ENCODE measurements around the gene AP4S1.
"Not testable (repeated sequence)": the region's sequence is repeated elsewhere in the genome, so short reads cannot be mapped to it uniquely, and the experiment has no call there.

The AP4S1 gene

DNA sequence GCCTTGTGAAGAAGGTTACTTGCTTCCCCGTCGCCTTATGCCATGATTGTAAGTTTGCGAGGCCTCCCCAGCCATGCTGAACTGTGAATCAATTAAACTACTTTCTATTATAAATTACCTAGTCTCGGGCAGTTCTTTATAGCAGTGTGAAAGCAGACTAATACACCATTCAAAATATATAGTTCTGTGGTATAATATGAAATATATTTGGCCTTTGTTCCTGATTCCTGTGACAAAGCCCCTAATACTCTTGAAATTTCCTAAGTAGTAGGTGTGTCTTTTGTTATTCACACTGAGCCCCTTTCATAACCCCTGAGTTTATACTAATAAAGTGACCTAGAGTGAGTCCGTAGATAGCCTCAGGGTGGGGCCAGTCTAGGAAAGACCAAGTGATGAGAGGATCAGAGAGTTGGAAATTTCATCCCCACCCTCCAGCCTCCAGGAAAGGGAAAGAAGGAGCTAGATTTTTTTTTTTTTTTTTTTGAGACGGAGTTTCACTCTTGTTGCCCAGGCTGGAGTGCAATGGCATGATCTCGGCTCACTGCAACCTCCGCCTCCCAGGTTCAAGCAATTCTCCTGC is 20.1 kb downstream of the AP4S1 start:
- Histone ChIP-seq H3K4me1 (ENCODE audit: insufficient read depth, low read length) (peaks cover 10% of the 10 kb centered on the region; the same call in 1 of the 2 replicates), H3K9ac (ENCODE audit: low read depth, low read length) (no peak overlapping the region), H3K4me3 (ENCODE audit: low read length) (no peak overlapping the region), H3K9me3 (ENCODE audit: insufficient read depth, low read depth, low read length) (no peaks in the 10 kb centered on the region), H3K27ac (ENCODE audit: low read depth, low read length) (no peak overlapping the region), H3K27me3 (ENCODE audit: insufficient read depth, low read length) (no peaks in the 10 kb centered on the region), H3K36me3 (ENCODE audit: insufficient read depth, low read length) (no peaks in the 10 kb centered on the region)
- 94% methylated on average over 5 of the region's 8 CpGs for WGBS

DNA sequence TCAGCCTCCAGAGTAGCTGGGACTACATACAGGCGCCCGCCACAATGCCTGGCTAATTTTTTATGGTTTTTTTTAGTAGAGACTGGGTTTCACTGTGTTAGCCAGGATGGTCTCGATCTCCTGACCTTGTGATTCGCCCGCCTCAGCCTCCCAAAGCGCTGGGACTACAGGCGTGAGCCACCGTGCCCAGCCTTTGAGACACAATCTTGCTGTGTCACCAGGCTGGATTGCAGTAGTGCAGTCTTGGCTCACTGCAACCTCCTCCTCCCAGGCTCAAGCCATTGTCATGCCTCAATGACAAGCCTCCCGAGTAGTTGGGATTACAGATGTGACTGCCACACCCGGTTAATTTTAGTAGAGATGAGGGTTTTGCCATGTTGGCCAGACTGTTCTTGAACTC is 22.1 kb downstream of the AP4S1 start:
- H3K4me3 ChIP-seq (ENCODE audit: low read length): no peak overlapping the region
- WGBS: 95% methylated on average over 10 of the region's 10 CpGs

DNA sequence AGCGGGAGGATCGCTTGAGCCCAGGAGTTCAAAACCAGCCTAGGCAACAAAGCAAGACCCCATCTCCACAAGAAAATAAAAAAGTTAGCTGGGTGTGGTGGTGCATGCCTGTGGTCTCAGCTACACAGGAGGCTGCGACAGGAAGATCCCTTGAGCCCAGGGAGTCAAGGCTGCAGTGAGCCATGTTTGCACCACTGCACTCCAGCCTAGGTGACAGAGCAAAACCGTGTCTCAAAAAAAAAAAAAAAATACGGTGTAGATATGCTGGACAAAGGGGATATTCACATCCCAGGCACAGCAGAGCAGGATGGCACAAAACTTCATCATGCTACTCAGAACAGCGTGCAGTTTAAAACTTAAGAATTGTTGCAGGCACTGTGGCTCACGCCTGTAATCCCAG is 25.6 kb downstream of the AP4S1 start:
- no peak overlapping the region for H3K4me3 ChIP-seq (ENCODE audit: low read length)
- H3K9me3 ChIP-seq (ENCODE audit: insufficient read depth, low read depth, low read length): no peaks in the 10 kb centered on the region
- no peak overlapping the region for H3K27ac ChIP-seq (ENCODE audit: low read depth, low read length)
- no peaks in the 10 kb centered on the region for H3K36me3 ChIP-seq (ENCODE audit: insufficient read depth, low read length)
- WGBS: 95% methylated on average over 7 of the region's 7 CpGs
- H3K4me1 ChIP-seq (ENCODE audit: insufficient read depth, low read length): no peaks in the 10 kb centered on the region
- no peak overlapping the region for H3K9ac ChIP-seq (ENCODE audit: low read depth, low read length)
- no peaks in the 10 kb centered on the region for H3K27me3 ChIP-seq (ENCODE audit: insufficient read depth, low read length)

More for the DNA sequence above, 22.1 kb downstream of the AP4S1 start:
- Histone ChIP-seq H3K9ac (ENCODE audit: low read depth, low read length) (no peak overlapping the region), H3K4me1 (ENCODE audit: insufficient read depth, low read length) (peaks cover 7% of the 10 kb centered on the region; the same call in 1 of the 2 replicates), H3K9me3 (ENCODE audit: insufficient read depth, low read depth, low read length) (no peaks in the 10 kb centered on the region), H3K27me3 (ENCODE audit: insufficient read depth, low read length) (no peaks in the 10 kb centered on the region), H3K27ac (ENCODE audit: low read depth, low read length) (no peak overlapping the region), H3K36me3 (ENCODE audit: insufficient read depth, low read length) (no peaks in the 10 kb centered on the region)

DNA sequence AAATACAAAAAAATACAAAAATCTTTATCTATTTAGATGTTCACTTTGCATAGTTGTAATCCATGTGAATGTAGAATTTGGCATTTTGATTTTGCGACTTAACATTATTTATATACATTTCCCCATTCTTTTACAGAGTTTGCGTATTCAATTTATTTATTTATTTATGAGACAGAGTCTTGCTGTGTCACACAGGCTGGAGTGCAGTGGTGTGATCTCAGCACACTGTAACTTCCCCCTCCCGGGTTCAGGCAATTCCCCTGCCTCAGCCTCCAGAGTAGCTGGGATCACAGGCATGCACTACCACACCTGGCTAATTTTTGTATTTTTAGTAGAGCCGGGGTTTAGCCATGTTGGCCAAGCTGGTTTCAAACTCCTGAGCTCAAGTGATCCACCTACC is 26.1 kb downstream of the AP4S1 start:
- H3K4me1 ChIP-seq (ENCODE audit: insufficient read depth, low read length): no peaks in the 10 kb centered on the region
- 94% methylated on average over 2 of the region's 4 CpGs for WGBS
- no peak overlapping the region for H3K27ac ChIP-seq (ENCODE audit: low read depth, low read length)
- H3K9ac ChIP-seq (ENCODE audit: low read depth, low read length): no peak overlapping the region
- H3K9me3 ChIP-seq (ENCODE audit: insufficient read depth, low read depth, low read length): no peaks in the 10 kb centered on the region
- no peaks in the 10 kb centered on the region for H3K27me3 ChIP-seq (ENCODE audit: insufficient read depth, low read length)
- H3K36me3 ChIP-seq (ENCODE audit: insufficient read depth, low read length): no peaks in the 10 kb centered on the region
- no peak overlapping the region for H3K4me3 ChIP-seq (ENCODE audit: low read length)

DNA sequence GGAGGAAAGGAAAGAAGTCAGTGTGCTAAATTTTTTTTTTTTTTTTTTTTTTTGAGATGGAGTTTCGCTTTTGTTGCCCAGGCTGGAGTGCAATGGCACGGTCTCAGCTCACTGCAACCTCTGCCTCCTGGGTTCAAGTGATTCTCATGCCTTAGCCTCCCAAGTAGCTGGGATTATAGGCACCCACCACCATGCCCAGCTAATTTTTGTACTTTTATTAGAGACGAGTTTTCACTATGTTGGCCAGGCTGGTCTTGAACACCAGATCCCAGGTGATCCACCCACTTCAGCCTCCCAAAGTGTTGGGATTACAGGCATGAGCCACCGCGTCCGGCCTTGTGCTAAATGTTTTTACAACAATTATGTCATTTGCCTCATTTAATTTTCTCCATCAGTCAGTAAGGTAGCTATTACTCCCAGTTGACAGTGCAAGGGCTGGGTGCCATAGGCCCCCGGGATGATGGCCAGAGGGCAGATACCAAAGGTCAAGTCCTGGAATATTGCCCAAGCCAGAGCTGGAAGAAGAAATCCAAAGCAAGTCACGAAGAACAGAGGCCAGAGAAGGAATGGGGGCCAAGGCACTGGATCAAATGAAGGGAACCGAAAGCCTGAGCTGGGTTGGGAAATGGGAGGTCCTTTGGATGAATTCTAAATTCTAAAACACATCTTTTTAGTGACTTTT is 27.6 kb downstream of the AP4S1 start:
- H3K9ac ChIP-seq (ENCODE audit: low read depth, low read length); H3K4me3 ChIP-seq (ENCODE audit: low read length); H3K36me3 ChIP-seq (ENCODE audit: insufficient read depth, low read length); H3K27me3 ChIP-seq (ENCODE audit: insufficient read depth, low read length); H3K27ac ChIP-seq (ENCODE audit: low read depth, low read length); H3K9me3 ChIP-seq (ENCODE audit: insufficient read depth, low read depth, low read length); H3K4me1 ChIP-seq (ENCODE audit: insufficient read depth, low read length): not testable (repeated sequence)
- WGBS: 95% methylated on average over 9 of the region's 9 CpGs

DNA sequence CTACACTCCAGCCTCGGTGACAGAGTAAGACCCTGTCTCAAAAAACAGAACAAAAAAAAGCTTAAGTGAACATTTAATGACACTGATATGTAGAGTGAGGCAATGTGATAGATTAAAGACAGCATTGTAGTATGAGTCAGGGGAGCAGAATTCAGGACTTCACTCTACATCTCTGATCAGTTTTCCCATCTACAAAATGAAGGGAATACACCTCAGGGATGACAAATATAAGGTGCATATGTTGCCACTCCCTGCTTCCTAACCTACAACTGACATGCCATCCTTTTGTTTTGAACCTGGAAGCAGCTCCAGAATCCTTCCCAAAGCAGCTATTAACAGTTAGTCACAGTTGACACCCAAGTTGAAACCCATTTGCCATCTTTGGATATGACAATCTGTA is 31.6 kb downstream of the AP4S1 start:
- H3K27ac ChIP-seq (ENCODE audit: low read depth, low read length): no peak overlapping the region
- H3K4me1 ChIP-seq (ENCODE audit: insufficient read depth, low read length): peaks cover 19% of the 10 kb centered on the region
- H3K36me3 ChIP-seq (ENCODE audit: insufficient read depth, low read length): no peaks in the 10 kb centered on the region
- H3K9ac ChIP-seq (ENCODE audit: low read depth, low read length): no peak overlapping the region
- no peak overlapping the region for H3K4me3 ChIP-seq (ENCODE audit: low read length)
- H3K27me3 ChIP-seq (ENCODE audit: insufficient read depth, low read length): no peaks in the 10 kb centered on the region
- no peaks in the 10 kb centered on the region for H3K9me3 ChIP-seq (ENCODE audit: insufficient read depth, low read depth, low read length)
- 100% methylated on average over 1 of the region's 1 CpG for WGBS

DNA sequence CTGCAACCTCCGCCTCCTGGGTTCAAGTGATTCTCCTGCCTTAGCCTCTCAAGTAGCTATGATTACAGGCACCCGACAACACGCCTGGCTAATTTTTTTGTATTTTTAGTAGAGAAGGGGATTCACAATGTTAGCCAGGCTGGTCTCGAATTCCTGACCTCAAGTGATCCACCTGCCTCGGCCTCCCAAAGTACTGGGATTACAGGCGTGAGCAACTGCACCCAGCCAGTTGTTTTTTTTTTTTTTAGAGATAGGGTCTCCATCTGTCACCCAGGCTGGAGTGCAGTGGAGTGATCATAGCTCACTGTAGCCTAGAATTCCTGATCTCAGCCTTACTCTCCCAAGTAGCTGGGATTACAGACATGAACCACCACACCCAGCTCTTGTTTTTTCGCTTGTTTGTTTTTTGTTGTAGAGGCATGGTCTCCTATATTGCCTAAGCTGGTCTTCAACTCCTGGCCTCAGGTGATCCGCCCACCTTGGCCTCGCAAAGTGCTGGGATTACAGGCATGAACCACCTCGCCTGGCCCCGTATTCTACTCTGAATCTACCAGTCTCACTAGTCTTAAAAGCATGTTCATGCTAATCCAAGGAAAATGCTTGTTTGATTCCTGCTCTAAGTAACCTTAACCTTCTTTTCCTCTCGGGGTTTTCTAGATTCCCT is 32.4 kb downstream of the AP4S1 start:
- Histone ChIP-seq H3K27ac (ENCODE audit: low read depth, low read length) (no peak overlapping the region), H3K36me3 (ENCODE audit: insufficient read depth, low read length) (no peaks in the 10 kb centered on the region), H3K9ac (ENCODE audit: low read depth, low read length) (no peak overlapping the region), H3K27me3 (ENCODE audit: insufficient read depth, low read length) (no peaks in the 10 kb centered on the region), H3K4me1 (ENCODE audit: insufficient read depth, low read length) (peaks cover 19% of the 10 kb centered on the region), H3K4me3 (ENCODE audit: low read length) (no peak overlapping the region), H3K9me3 (ENCODE audit: insufficient read depth, low read depth, low read length) (no peaks in the 10 kb centered on the region)
- WGBS: 93% methylated on average over 12 of the region's 12 CpGs

DNA sequence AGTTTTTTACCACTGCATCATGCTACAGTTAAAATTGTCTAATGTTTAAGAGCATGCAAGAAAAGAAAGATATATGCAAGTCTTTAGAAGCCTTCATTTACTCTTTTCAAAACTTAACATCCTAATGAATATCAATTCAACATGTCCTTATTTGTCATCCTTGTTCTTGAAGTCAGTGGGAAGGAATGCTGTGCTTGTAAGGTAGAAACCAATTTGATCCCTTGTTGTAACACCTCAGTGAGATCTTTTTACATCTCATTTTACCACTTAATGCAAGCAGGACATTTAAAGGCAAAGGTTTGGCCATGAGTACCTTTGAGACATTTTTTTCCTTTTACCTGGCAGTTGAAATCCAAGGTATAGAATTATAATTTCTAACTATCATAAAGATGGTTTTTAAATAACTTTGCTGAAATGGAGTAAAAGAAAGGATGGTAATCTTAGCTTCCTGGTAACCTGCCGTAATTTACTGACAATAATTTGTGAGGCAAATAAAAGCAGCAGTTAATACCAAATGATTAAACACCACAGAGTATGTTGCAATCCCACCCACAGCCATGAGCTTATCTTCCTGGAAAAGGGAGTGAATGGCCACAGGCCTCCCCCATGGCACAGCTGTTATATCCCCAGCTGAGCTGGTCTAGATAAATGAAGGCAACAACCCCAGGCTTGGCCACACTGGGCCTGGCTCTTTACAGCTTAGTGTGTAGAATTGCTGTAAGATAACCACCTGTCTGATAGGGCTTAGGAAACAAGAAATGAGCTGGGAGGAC is 33.9 kb downstream of the AP4S1 start:
- Histone ChIP-seq H3K36me3 (ENCODE audit: insufficient read depth, low read length) (no peaks in the 10 kb centered on the region), H3K4me3 (ENCODE audit: low read length) (no peak overlapping the region), H3K9me3 (ENCODE audit: insufficient read depth, low read depth, low read length) (no peaks in the 10 kb centered on the region), H3K27me3 (ENCODE audit: insufficient read depth, low read length) (no peaks in the 10 kb centered on the region), H3K27ac (ENCODE audit: low read depth, low read length) (peak overlapping the region; percentile 50; the same call in 1 of the 2 replicates), H3K4me1 (ENCODE audit: insufficient read depth, low read length) (peaks cover 19% of the 10 kb centered on the region), H3K9ac (ENCODE audit: low read depth, low read length) (no peak overlapping the region)
- 83% methylated on average over 1 of the region's 1 CpG for WGBS

DNA sequence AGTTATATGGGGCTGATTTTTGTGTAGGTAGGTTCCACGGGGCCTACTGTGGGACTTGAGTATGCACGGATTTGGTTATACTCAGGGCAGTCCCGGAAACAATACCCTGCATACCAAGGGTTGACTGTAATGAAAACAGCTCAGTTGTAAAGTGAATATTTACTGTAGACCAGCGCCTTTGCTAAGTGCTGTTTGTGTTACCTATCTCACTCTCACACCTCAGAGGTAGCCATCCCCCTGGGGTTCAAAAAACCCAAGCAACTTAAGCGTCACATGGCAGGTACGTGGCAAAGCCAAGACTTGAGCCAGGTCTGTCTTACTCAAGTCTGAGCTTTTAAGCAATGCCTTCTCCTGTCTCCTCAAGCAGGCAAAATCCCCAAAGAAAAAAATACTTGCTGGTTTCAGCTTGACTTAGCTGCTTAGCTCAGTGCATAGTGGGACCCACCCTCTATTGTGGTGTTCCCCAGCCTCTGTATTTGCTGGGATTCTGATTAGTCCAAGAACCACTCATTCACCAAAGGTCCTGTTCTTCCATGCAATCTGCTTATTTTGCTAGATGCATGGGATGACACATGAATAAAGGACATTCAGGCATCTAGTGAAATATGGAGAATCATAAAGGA is 34.9 kb downstream of the AP4S1 start:
- H3K4me1 ChIP-seq (ENCODE audit: insufficient read depth, low read length): peaks cover 19% of the 10 kb centered on the region
- no peaks in the 10 kb centered on the region for H3K36me3 ChIP-seq (ENCODE audit: insufficient read depth, low read length)
- H3K4me3 ChIP-seq (ENCODE audit: low read length): no peak overlapping the region
- H3K9me3 ChIP-seq (ENCODE audit: insufficient read depth, low read depth, low read length): no peaks in the 10 kb centered on the region
- H3K9ac ChIP-seq (ENCODE audit: low read depth, low read length): no peak overlapping the region
- H3K27me3 ChIP-seq (ENCODE audit: insufficient read depth, low read length): no peaks in the 10 kb centered on the region
- H3K27ac ChIP-seq (ENCODE audit: low read depth, low read length): peak overlapping the region; percentile 58; the same call in 1 of the 2 replicates
- 40% methylated on average over 6 of the region's 6 CpGs for WGBS

DNA sequence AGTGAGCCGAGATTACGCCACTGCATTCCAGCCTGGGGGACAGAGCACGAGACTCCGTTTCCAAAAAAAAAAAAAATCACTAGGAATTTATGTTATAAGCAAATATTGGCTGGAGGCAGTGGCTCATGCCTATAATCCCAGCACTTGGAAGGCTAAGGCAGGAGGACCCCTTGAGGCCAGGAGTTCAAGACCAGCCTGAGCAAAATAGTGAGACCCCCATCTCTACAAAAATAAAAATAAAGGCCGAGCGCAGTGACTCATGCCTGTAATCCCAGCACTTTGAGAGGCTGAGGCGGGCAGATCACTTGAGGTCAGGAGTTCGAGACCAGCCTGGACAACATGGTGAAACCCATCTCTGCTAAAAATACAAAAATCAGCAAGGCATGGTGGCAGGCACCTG is 37.5 kb downstream of the AP4S1 start:
- H3K4me1 ChIP-seq (ENCODE audit: insufficient read depth, low read length): peaks cover 19% of the 10 kb centered on the region
- H3K36me3 ChIP-seq (ENCODE audit: insufficient read depth, low read length); H3K9ac ChIP-seq (ENCODE audit: low read depth, low read length); H3K27ac ChIP-seq (ENCODE audit: low read depth, low read length); H3K4me3 ChIP-seq (ENCODE audit: low read length); H3K27me3 ChIP-seq (ENCODE audit: insufficient read depth, low read length); H3K9me3 ChIP-seq (ENCODE audit: insufficient read depth, low read depth, low read length): not testable (repeated sequence)
- 84% methylated on average over 7 of the region's 8 CpGs for WGBS

DNA sequence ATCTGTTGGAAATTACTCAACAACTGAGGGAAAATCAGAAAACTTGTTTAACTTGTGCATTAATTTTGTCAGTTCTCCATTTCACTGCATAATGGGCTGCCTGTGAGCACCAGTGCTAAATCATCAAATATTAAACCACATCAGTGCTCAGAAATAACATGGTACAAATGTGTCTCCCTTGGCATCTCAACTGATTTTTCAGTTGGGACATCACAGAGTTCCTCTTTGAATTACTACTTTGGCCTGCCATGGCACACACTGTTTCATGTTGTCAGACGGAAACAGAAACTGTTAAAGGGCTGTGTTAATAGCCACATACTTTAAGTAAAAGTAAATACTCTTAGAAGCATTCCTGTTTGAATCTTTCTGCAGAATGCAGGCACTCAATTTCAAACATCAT is 42.8 kb downstream of the AP4S1 start:
- Histone ChIP-seq H3K9me3 (ENCODE audit: insufficient read depth, low read depth, low read length) (no peaks in the 10 kb centered on the region), H3K27me3 (ENCODE audit: insufficient read depth, low read length) (no peaks in the 10 kb centered on the region), H3K9ac (ENCODE audit: low read depth, low read length) (no peak overlapping the region), H3K27ac (ENCODE audit: low read depth, low read length) (no peak overlapping the region), H3K4me1 (ENCODE audit: insufficient read depth, low read length) (no peaks in the 10 kb centered on the region), H3K36me3 (ENCODE audit: insufficient read depth, low read length) (peaks cover 3% of the 10 kb centered on the region; the same call in 1 of the 2 replicates), H3K4me3 (ENCODE audit: low read length) (no peak overlapping the region)
- WGBS: 100% methylated on average over 1 of the region's 1 CpG
